MM.1S (cell line): ENCODE results near the gene RNLS.

Experiments used
- EZH2 ChIP-seq: fragments of 300-600 bp; sonication (generic); optimal IDR thresholded peaks from 2 replicates; pipeline ENCODE3; 2017; ENCODE audit warnings: low read depth, mild to moderate bottlenecking, antibody characterized with exemption, low read length, mixed read lengths
- EZH2phosphoT487 ChIP-seq: fragments of 300-600 bp; sonication (generic); IDR thresholded peaks from 2 replicates; pipeline ENCODE4 v1.6.1; 2018; ENCODE audit warnings: antibody characterized with exemption, low read length
- TF ChIP-seq, protein P1 (sequence below): fragments of 300-600 bp; sonication (generic); IDR thresholded peaks from 2 replicates; pipeline ENCODE4 v1.5.1; 2016; ENCODE audit warnings: antibody characterized with exemption, low read length, mixed read lengths

GRCh38 chr10:88291289-88292184 lies 291.6 kb downstream of the RNLS start:
- TF ChIP-seq, protein P1, sequence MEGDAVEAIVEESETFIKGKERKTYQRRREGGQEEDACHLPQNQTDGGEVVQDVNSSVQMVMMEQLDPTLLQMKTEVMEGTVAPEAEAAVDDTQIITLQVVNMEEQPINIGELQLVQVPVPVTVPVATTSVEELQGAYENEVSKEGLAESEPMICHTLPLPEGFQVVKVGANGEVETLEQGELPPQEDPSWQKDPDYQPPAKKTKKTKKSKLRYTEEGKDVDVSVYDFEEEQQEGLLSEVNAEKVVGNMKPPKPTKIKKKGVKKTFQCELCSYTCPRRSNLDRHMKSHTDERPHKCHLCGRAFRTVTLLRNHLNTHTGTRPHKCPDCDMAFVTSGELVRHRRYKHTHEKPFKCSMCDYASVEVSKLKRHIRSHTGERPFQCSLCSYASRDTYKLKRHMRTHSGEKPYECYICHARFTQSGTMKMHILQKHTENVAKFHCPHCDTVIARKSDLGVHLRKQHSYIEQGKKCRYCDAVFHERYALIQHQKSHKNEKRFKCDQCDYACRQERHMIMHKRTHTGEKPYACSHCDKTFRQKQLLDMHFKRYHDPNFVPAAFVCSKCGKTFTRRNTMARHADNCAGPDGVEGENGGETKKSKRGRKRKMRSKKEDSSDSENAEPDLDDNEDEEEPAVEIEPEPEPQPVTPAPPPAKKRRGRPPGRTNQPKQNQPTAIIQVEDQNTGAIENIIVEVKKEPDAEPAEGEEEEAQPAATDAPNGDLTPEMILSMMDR = no peak
- TF ChIP-seq EZH2phosphoT487 (no peak), EZH2 (no peak)
